ENCODE results near the gene HEPH. TPM values are rescaled to one million over a fixed set of nuclear protein-coding genes. Genes with fewer than 3 reads are reported as not detected.
"Not testable (repeated sequence)": the region's sequence is repeated elsewhere in the genome, so short reads cannot be mapped to it uniquely, and the experiment has no call there.

The HEPH gene
- total RNA-seq, 4 donors from 2014 or later = 65.2 to 249 (median 231) TPM

DNA sequence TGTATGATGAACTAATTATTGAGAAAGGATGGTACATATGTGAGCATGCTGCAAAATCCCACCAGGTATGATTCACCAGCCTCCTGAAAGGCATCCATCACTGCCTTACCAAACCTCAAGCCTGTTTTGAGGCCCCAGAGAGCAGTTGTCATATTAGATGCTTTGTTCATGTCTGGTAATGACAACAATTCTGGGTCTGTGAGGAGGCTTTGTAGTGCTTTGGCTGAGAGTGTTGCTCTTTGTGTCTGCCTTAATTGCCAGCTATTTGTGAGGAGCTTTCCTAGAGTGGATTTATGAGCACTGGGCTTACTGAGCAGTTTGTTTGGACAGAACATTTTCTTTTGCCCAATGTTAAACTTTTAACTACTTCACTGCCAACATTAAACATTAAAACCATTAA is 69.2 kb downstream of the HEPH start:
- Histone ChIP-seq H3K36me3 (no peaks in the 10 kb centered on the region), H3K4me1 (no peaks in the 10 kb centered on the region), H3K27ac (no peak overlapping the region), H3K4me3 (no peak overlapping the region), H3K9me3 (peaks cover 0 to 3% (median 0%) of the 10 kb centered on the region in 4 donors), H3K27me3 (no peaks in the 10 kb centered on the region)
- no peak for TF ChIP-seq POLR2A (IDR thresholded peaks at IDR 0.05)
- TF ChIP-seq CTCF (IDR thresholded peaks at IDR 0.05) = no peak
- no peak for DNase-seq

DNA sequence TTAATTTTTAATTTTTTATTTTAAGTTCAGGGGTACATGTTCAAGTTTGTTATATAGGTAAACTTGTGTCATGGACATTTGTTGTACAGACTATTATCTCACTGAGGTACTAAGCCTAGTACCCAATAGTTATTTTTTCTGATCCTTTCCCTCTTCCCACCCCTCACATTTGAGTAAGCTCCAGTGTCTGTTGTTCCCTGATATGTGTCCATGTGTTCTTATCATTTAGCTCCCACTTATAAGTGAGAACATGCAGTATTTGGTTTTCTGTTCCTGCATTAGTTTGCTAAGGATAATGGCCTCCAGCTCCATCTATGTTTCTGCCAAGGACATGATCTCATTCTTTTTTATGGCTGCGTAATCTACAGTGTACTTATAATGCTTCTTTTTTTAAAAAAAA is 69.9 kb downstream of the HEPH start:
- H3K36me3 ChIP-seq, H3K4me3 ChIP-seq, H3K27ac ChIP-seq, H3K4me1 ChIP-seq, DNase-seq, H3K9me3 ChIP-seq, H3K27me3 ChIP-seq: not testable (repeated sequence)

DNA sequence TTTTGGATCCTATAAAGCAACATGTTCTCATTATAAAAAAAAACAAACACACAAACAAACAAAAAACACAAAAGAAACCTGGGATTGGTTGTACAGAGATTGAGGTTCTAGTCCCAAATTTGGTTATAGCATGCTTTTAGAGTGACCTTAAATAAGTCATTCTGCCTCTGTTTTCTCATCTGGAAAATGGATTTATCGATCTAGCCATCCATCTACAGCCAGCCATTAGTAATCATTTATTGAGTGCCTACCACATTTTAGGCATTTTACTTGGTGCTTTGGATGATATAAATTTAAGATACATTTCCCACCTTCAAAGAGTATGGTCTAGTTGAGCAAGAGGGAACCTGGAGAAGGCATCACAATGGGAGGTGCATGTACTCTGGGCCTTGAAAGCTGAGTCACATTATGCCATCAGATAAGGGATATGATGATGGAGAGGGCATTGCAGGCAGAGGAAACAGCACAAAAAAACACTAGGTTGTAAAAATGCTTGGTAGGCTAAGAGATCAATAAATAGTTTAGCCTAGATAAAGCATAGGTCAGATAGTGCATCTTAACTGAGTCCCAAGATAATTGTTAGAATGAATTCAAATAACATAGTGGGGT is 91.4 kb downstream of the HEPH start:
- H3K36me3 ChIP-seq = peaks cover 0 to 5% (median 0%) of the 10 kb centered on the region in 3 donors
- H3K27me3 ChIP-seq = no peaks in the 10 kb centered on the region
- H3K4me1 ChIP-seq = no peaks in the 10 kb centered on the region
- no peak for TF ChIP-seq CTCF (IDR thresholded peaks at IDR 0.05)
- TF ChIP-seq POLR2A (IDR thresholded peaks at IDR 0.05) = no peak
- peak in 1 of 3 donors; percentile 50 for DNase-seq
- H3K4me3 ChIP-seq = no peak overlapping the region
- H3K9me3 ChIP-seq = no peaks in the 10 kb centered on the region
- no peak overlapping the region for H3K27ac ChIP-seq

- Histone ChIP-seq H3K27ac (no peak overlapping the region), H3K4me1 (no peaks in the 10 kb centered on the region), H3K9me3 (no peaks in the 10 kb centered on the region), H3K36me3 (peaks cover 0 to 29% (median 0%) of the 10 kb centered on the region in 3 donors), H3K27me3 (no peaks in the 10 kb centered on the region), H3K4me3 (no peak overlapping the region)
- TF ChIP-seq CTCF (IDR thresholded peaks at IDR 0.05) (no peak), POLR2A (IDR thresholded peaks at IDR 0.05) (no peak)
- no peak for DNase-seq
These were observed 98.8 kb downstream of the HEPH start for GRCh38 chrX:66262807-66263206.

Other genes starting within 250 kb of the HEPH start
- 10 to 100 TPM; 15.1 to 51.1 (median 31.3) TPM for gene VSIG4, start 124.2 kb upstream of the HEPH start, total RNA-seq